H1 (cell line): ENCODE results near the gene CNN3. TPM values are rescaled to one million over a fixed set of nuclear protein-coding genes. Genes with fewer than 3 reads are reported as not detected.

Experiments used
- CTCF ChIA-PET: fragments of 300-600 bp; sonication (Branson Sonifier 250); formaldehyde crosslinking; loops from one replicate; lab custom pipeline; 2021; ENCODE audit not compliant: partially characterized antibody; lab: Charles Lee
- POLR2A ChIA-PET: fragments of 300-600 bp; sonication (Branson Sonifier 250); formaldehyde crosslinking; loops from one replicate; lab custom pipeline; 2021; ENCODE audit warnings: inconsistent platforms; ENCODE audit not compliant: partially characterized antibody; lab: Charles Lee
- DNase-seq, 2 experiments: peaks; one replicate each; pipeline versions ENCODE4 v3.0.0 to v3.0.0-alpha.2; 2010 to 2022; ENCODE audit warnings: low spot score in 2 of 2, low read depth in 1 of 2, mixed read lengths in 1 of 2
- FAIRE-seq: peaks from 2 replicates; lab custom pipeline; 2011; peaks lifted over from hg19 to GRCh38; lab: Jason Lieb, UNC
- H2AFZ ChIP-seq: 2 replicates; pipeline ENCODE4 v1.8.1; 2012; ENCODE audit warnings: low read length, inconsistent platforms
- H2AK5ac ChIP-seq: 2 replicates; pipeline ENCODE4 v1.6.1; 2013; ENCODE audit warnings: low read depth, low read length
- H2BK120ac ChIP-seq: replicated peaks from 2 replicates; pipeline ENCODE3; 2013; ENCODE audit warnings: low read depth, low read length, inconsistent platforms
- H2BK12ac ChIP-seq: 2 replicates; pipeline ENCODE4 v1.6.1; 2013; ENCODE audit warnings: low read depth, low read length
- H2BK15ac ChIP-seq: 2 replicates; pipeline ENCODE4 v1.6.1; 2013; ENCODE audit warnings: low read length
- H2BK20ac ChIP-seq: 2 replicates; pipeline ENCODE4 v1.6.1; 2013; ENCODE audit warnings: low read length
- H2BK5ac ChIP-seq: 2 replicates; pipeline ENCODE4 v1.6.1; 2013; ENCODE audit warnings: low read depth, low read length
- H3K14ac ChIP-seq: 2 replicates; pipeline ENCODE4 v1.6.1; 2013; ENCODE audit warnings: inconsistent platforms; ENCODE audit not compliant: insufficient read length
- H3K18ac ChIP-seq: 2 replicates; pipeline ENCODE4 v1.6.1; 2013; ENCODE audit warnings: low read length; ENCODE audit errors: extremely low read depth
- H3K23ac ChIP-seq: 2 replicates; pipeline ENCODE4 v1.6.1; 2013; ENCODE audit warnings: inconsistent platforms; ENCODE audit not compliant: insufficient read length
- H3K23me2 ChIP-seq: 2 replicates; pipeline ENCODE4 v1.6.1; 2013; ENCODE audit warnings: low read depth, low read length
- H3K27ac ChIP-seq: 2 replicates; pipeline ENCODE4 v1.6.1; 2011; ENCODE audit warnings: low read depth, low read length, inconsistent platforms
- H3K27me3 ChIP-seq, 4 experiments: replicated peaks in 1 of 4; 1 replicate in 1 of 4; 2 replicates in 3 of 4; pipeline versions ENCODE4 v1.6.1 to v1.8.1; 2011 to 2013; ENCODE audit warnings: low read length in 3 of 4, mild to moderate bottlenecking in 3 of 4, inconsistent platforms in 2 of 4, mixed read lengths in 2 of 4, moderate library complexity in 1 of 4; ENCODE audit not compliant: control insufficient read depth in 3 of 4, insufficient read depth in 3 of 4; ENCODE audit errors: extremely low read depth in 1 of 4
- H3K36me3 ChIP-seq, 4 experiments: 2 replicates each; pipeline versions ENCODE4 v1.6.1 to v1.8.1; 2011 to 2013; ENCODE audit warnings: mild to moderate bottlenecking in 4 of 4, low read length in 3 of 4, moderate library complexity in 2 of 4, control low read depth in 1 of 4, inconsistent platforms in 1 of 4; ENCODE audit not compliant: insufficient read depth in 4 of 4, control insufficient read depth in 2 of 4
- H3K4ac ChIP-seq: replicated peaks from 2 replicates; pipeline ENCODE3; 2013; ENCODE audit warnings: low read length, low read depth, mixed read lengths, inconsistent platforms; ENCODE audit not compliant: insufficient read length
- H3K4me1 ChIP-seq, 4 experiments: replicated peaks in 1 of 4; 1 replicate in 1 of 4; 2 replicates in 3 of 4; pipeline versions ENCODE4 v1.6.1 to v1.8.1; 2011 to 2013; ENCODE audit warnings: low read length in 3 of 4, inconsistent platforms in 2 of 4, mixed read lengths in 1 of 4; ENCODE audit not compliant: insufficient read depth in 4 of 4, control insufficient read depth in 3 of 4
- H3K4me2 ChIP-seq, 2 experiments: 2 replicates each; pipeline versions ENCODE4 v1.6.1 to v1.8.1; 2011 to 2013; ENCODE audit warnings: low read depth in 2 of 2, low read length in 2 of 2, control low read depth in 1 of 2, inconsistent platforms in 1 of 2, mild to moderate bottlenecking in 1 of 2; ENCODE audit not compliant: insufficient read depth in 1 of 2
- H3K4me3 ChIP-seq, 4 experiments: fragments of 200-600, 300-600 bp in 1 of 4; sonication (generic), shearing (Covaris generic), sonication (Bioruptor Twin) in 1 of 4; 2 replicates each; pipeline versions ENCODE4 v1.5.1 to v1.8.1; 2011 to 2016; ENCODE audit warnings: low read length in 4 of 4, low read depth in 3 of 4, control low read depth in 2 of 4, inconsistent platforms in 2 of 4, mild to moderate bottlenecking in 2 of 4, mixed read lengths in 1 of 4, moderate library complexity in 1 of 4; ENCODE audit not compliant: insufficient read depth in 2 of 4; ENCODE audit errors: extremely low read depth in 1 of 4
- H3K56ac ChIP-seq: replicated peaks from 2 replicates; pipeline ENCODE3; 2013; ENCODE audit warnings: low read depth, mild to moderate bottlenecking, mixed read lengths, low read length, inconsistent platforms; ENCODE audit not compliant: insufficient read length
- H3K79me1 ChIP-seq: 2 replicates; pipeline ENCODE4 v1.6.1; 2013; ENCODE audit warnings: low read depth, low read length, control low read depth
- H3K79me2 ChIP-seq, 2 experiments: 2 replicates each; pipeline versions ENCODE4 v1.6.1 to v1.8.1; 2012 to 2013; ENCODE audit warnings: low read length in 2 of 2, mild to moderate bottlenecking in 2 of 2, inconsistent platforms in 1 of 2; ENCODE audit not compliant: insufficient read depth in 2 of 2, control insufficient read depth in 1 of 2
- H3K9ac ChIP-seq, 4 experiments: replicated peaks in 1 of 4; 1 replicate in 1 of 4; 2 replicates in 3 of 4; pipeline versions ENCODE4 v1.6.1 to v1.8.1; 2011 to 2013; ENCODE audit warnings: low read depth in 3 of 4, low read length in 3 of 4, control low read depth in 2 of 4, mild to moderate bottlenecking in 2 of 4, moderate library complexity in 2 of 4, inconsistent platforms in 1 of 4; ENCODE audit errors: extremely low read depth in 1 of 4
- H3K9me3 ChIP-seq, 2 experiments: 2 replicates each; pipeline versions ENCODE4 v1.6.1 to v1.8.1; 2012 to 2013; ENCODE audit warnings: mild to moderate bottlenecking in 2 of 2, moderate library complexity in 2 of 2, control low read depth in 1 of 2, inconsistent platforms in 1 of 2, low read depth in 1 of 2, low read length in 1 of 2, mixed read lengths in 1 of 2; ENCODE audit not compliant: insufficient read depth in 2 of 2
- H4K20me1 ChIP-seq, 2 experiments: replicated peaks in 1 of 2; 2 replicates each; pipeline versions ENCODE3 to v1.8.1; 2011 to 2013; ENCODE audit warnings: inconsistent platforms in 2 of 2, low read length in 2 of 2, mild to moderate bottlenecking in 1 of 2; ENCODE audit not compliant: insufficient read depth in 2 of 2, control insufficient read depth in 1 of 2
- H4K5ac ChIP-seq: 2 replicates; pipeline ENCODE4 v1.6.1; 2013; ENCODE audit warnings: low read length, low read depth, mixed read lengths, inconsistent platforms; ENCODE audit not compliant: insufficient read length
- H4K8ac ChIP-seq: 2 replicates; pipeline ENCODE4 v1.8.0; 2013; ENCODE audit warnings: mild to moderate bottlenecking, moderate library complexity, low read length, inconsistent platforms; ENCODE audit not compliant: insufficient read depth; ENCODE audit errors: extremely low read depth
- H4K91ac ChIP-seq: replicated peaks from 2 replicates; pipeline ENCODE3; 2013; ENCODE audit warnings: low read length, mixed read lengths, inconsistent platforms; ENCODE audit not compliant: insufficient read length
- CHD2 ChIP-seq: IDR thresholded peaks from 2 replicates; pipeline ENCODE4 v1.6.1; 2012; ENCODE audit warnings: low read length, improper control_type of control experiment
- CTBP2 ChIP-seq: IDR thresholded peaks from 2 replicates; pipeline ENCODE4 v1.7.0; 2011; ENCODE audit warnings: borderline replicate concordance, mild to moderate bottlenecking, moderate library complexity, mixed read lengths, low read length; ENCODE audit not compliant: insufficient read depth, insufficient read length
- EGR1 ChIP-seq: IDR thresholded peaks from 2 replicates; pipeline ENCODE4 v1.6.1; 2011; ENCODE audit warnings: low read depth, low read length, borderline replicate concordance
- KDM5A ChIP-seq: fragments of 200-600 bp; IDR thresholded peaks from 2 replicates; pipeline ENCODE4 v1.7.1; 2012; ENCODE audit warnings: mild to moderate bottlenecking, low read length, inconsistent platforms, mixed read lengths
- MAFK ChIP-seq: IDR thresholded peaks from 2 replicates; pipeline ENCODE4 v1.6.1; 2012; ENCODE audit warnings: low read depth, mild to moderate bottlenecking, improper control_type of control experiment, low read length
- PHF8 ChIP-seq: fragments of 200-600 bp; sonication (generic); conservative IDR thresholded peaks from 2 replicates; pipeline ENCODE4 v1.7.1; 2012; ENCODE audit warnings: low read depth, mild to moderate bottlenecking, inconsistent platforms, low read length, moderate library complexity
- POLR2A ChIP-seq, 2 experiments: IDR thresholded peaks; 1 replicate in 1 of 2; 2 replicates in 1 of 2; pipeline ENCODE4 v1.6.1; 2011; ENCODE audit warnings: low read depth in 2 of 2, low read length in 2 of 2, mild to moderate bottlenecking in 2 of 2; ENCODE audit errors: control extremely low read depth in 1 of 2
- RNF2 ChIP-seq: fragments of 200-900, 300-1000 bp; sonication (generic); IDR thresholded peaks from 2 replicates; pipeline ENCODE4 v1.7.1; 2016; ENCODE audit warnings: borderline replicate concordance, low read depth, mild to moderate bottlenecking, antibody characterized with exemption, low read length; ENCODE audit not compliant: poor library complexity, severe bottlenecking; ENCODE audit errors: missing control alignments
- SIX5 ChIP-seq: IDR thresholded peaks from 2 replicates; pipeline ENCODE4 v1.6.1; 2011; ENCODE audit warnings: mild to moderate bottlenecking, low read depth, low read length
- SP1 ChIP-seq: IDR thresholded peaks from 2 replicates; pipeline ENCODE4 v1.6.1; 2011; ENCODE audit warnings: low read depth, low read length
- ZNF274 ChIP-seq: IDR thresholded peaks from 2 replicates; pipeline ENCODE4 v1.7.0; 2012; ENCODE audit warnings: low read length, borderline replicate concordance; ENCODE audit errors: extremely low read depth
- WGBS, 2 experiments: shearing (Covaris generic) in 1 of 2; methylation state at CpG; one replicate each; pipeline versions ENCODE4 v1.1.6 to v1.1.7; 2013 to 2015; ENCODE audit warnings: low lambda C conversion rate in 2 of 2, mixed read lengths in 2 of 2, inconsistent platforms in 1 of 2, low coverage in 1 of 2, missing lambda C conversion rate in 1 of 2; ENCODE audit not compliant: insufficient replicate concordance in 2 of 2, insufficient coverage in 1 of 2, insufficient read length in 1 of 2; ENCODE audit errors: extremely low coverage in 1 of 2, missing lambda C conversion rate in 1 of 2; 5-methylcytosine and 5-hydroxymethylcytosine counted together
- polyA plus RNA-seq, 7 experiments: library from polyadenylated mRNA; depleted of rRNA in 3 of 7; stranded (reverse) in 5 of 7; unstranded in 2 of 7; fragments of >200 nt in 5 of 7; fragments of 200-250 nt in 2 of 7; gene quantifications; 1 replicate in 5 of 7; 2 replicates in 1 of 7; 4 replicates in 1 of 7; pipeline versions ENCODE4 v1.2.1 to v1.2.3, GENCODE V29; 2011 to 2013; ENCODE audit warnings: missing spikeins in 2 of 7, mixed read lengths in 2 of 7
- total RNA-seq: library from RNA; stranded (reverse); fragmentation: NEBNext Ultra II Directional; extraction: Animal tissue kit (Norgen Biotek cat#: 25700); gene quantifications from 2 replicates; pipeline ENCODE4 v1.2.1, GENCODE V29; 2021
- TF ChIP-seq, protein P1 (sequence below), 3 experiments: IDR thresholded peaks; 1 replicate in 2 of 3; 2 replicates in 1 of 3; pipeline versions ENCODE4 v1.5.1 to v1.6.1; 2011; ENCODE audit warnings: low read length in 3 of 3, mild to moderate bottlenecking in 3 of 3, inconsistent platforms in 2 of 3, low read depth in 1 of 3, moderate library complexity in 1 of 3; ENCODE audit not compliant: insufficient read depth in 1 of 3; ENCODE audit errors: control extremely low read depth in 1 of 3

CNN3 gene
- total and polyA plus RNA-seq, 2 of the 8 experiments (the other 6 are each of a cell fraction or from before 2014, with no cell fraction given), result 134 to 266 TPM

DNA sequence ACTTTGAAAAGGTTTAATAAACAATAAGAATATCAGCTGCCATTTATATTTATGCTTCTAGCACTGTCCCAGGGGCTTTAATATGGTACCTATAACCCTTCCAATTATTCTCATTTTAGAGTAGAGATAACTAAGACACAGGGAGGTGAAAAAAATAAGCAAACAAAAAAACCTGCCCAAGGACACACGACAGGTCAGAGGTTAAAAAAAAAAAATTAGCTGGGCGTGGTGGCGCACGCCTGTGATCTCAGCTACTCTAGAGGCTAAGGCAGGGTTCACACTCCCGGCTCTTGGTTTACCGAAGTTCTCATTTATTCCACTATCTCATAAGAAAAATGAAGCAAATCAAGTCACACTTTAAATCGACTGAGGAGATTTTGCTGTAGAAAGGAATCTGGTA lies 34.7 kb upstream of the CNN3 start:
- POLR2A ChIA-PET, result no interaction called here
- H3K4ac ChIP-seq, result no peak overlapping the region
- TF ChIP-seq, protein P1, sequence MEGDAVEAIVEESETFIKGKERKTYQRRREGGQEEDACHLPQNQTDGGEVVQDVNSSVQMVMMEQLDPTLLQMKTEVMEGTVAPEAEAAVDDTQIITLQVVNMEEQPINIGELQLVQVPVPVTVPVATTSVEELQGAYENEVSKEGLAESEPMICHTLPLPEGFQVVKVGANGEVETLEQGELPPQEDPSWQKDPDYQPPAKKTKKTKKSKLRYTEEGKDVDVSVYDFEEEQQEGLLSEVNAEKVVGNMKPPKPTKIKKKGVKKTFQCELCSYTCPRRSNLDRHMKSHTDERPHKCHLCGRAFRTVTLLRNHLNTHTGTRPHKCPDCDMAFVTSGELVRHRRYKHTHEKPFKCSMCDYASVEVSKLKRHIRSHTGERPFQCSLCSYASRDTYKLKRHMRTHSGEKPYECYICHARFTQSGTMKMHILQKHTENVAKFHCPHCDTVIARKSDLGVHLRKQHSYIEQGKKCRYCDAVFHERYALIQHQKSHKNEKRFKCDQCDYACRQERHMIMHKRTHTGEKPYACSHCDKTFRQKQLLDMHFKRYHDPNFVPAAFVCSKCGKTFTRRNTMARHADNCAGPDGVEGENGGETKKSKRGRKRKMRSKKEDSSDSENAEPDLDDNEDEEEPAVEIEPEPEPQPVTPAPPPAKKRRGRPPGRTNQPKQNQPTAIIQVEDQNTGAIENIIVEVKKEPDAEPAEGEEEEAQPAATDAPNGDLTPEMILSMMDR (IDR thresholded peaks at IDR 0.05; ENCODE audit: control extremely low read depth in 1 of 3, insufficient read depth in 1 of 3, low read depth in 1 of 3, low read length in 3 of 3), result no peak
- TF ChIP-seq CHD2 (no peak), PHF8 (no peak), CTBP2 (no peak), KDM5A (no peak), MAFK (no peak), POLR2A (IDR thresholded peaks at IDR 0.05; ENCODE audit: control extremely low read depth in 1 of 2, low read depth in 2 of 2, low read length in 2 of 2) (no peak), EGR1 (no peak), ZNF274 (no peak), RNF2 (no peak), SIX5 (no peak), SP1 (no peak)

More for the DNA sequence above, 34.7 kb upstream of the CNN3 start:
- H2BK5ac ChIP-seq, result no peak overlapping the region
- DNase-seq, result no peak
- H3K23ac ChIP-seq, result no peak overlapping the region
- H2AK5ac ChIP-seq, result no peak overlapping the region
- no peak overlapping the region for H4K91ac ChIP-seq
- H3K27me3 ChIP-seq, result no peaks in the 10 kb centered on the region
- H3K79me1 ChIP-seq, result no peaks in the 10 kb centered on the region
- no peak overlapping the region for H3K27ac ChIP-seq
- H3K14ac ChIP-seq, result no peak overlapping the region
- no peak overlapping the region for H2AFZ ChIP-seq
- H4K8ac ChIP-seq, result no peak overlapping the region
- CTCF ChIA-PET, result interaction anchor here (0.6 to 1.4 kb wide), 3 partner anchors 37 to 236 kb away, joined by 3 to 5 read pairs (median 4); no protein-coding TSS in a partner anchor
- no peak overlapping the region for H3K4me3 ChIP-seq
- H3K9ac ChIP-seq, result no peak overlapping the region
- FAIRE-seq, result no peak
- H2BK20ac ChIP-seq, result no peak overlapping the region
- H3K36me3 ChIP-seq, result no peaks in the 10 kb centered on the region
- no peak overlapping the region for H3K56ac ChIP-seq
- H4K5ac ChIP-seq, result no peak overlapping the region
- H3K4me2 ChIP-seq, result no peak overlapping the region
- H3K23me2 ChIP-seq, result no peaks in the 10 kb centered on the region
- 97% methylated on average over 7 of the region's 7 CpGs; no CpG with 5 or more reads in 1 of the 2 experiments for WGBS, 2 experiments
- H3K18ac ChIP-seq, result no peak overlapping the region
- no peaks in the 10 kb centered on the region for H3K9me3 ChIP-seq
- H2BK15ac ChIP-seq, result no peak overlapping the region
- H2BK12ac ChIP-seq, result no peak overlapping the region
- no peak overlapping the region for H2BK120ac ChIP-seq
- H3K79me2 ChIP-seq, result no peaks in the 10 kb centered on the region
- no peaks in the 10 kb centered on the region for H3K4me1 ChIP-seq
- H4K20me1 ChIP-seq, result no peaks in the 10 kb centered on the region
